Tibial artery (tissue), 4 donors: ENCODE measurements around the gene SRCIN1.

Source experiments
- DNase-seq, 2 donors: peaks; one replicate each; pipeline ENCODE4 v3.0.0-alpha.2; 2019
- H3K27ac ChIP-seq, 2 donors: fragments of 200-600 bp; sonication (generic) in 1 of 2; 1 replicate in 1 of 2; 2 replicates in 1 of 2; pipeline ENCODE4 v1.5.1; 2018 to 2019; ENCODE audit warnings: mild to moderate bottlenecking in 1 of 2
- H3K27me3 ChIP-seq, 2 donors: fragments of 200-600 bp; sonication (generic) in 1 of 2; one replicate each; pipeline versions ENCODE4 v1.5.1 to v1.6.0; 2016 to 2019
- H3K36me3 ChIP-seq, 3 donors: fragments of 200-600 bp; sonication (generic) in 2 of 3; one replicate each; pipeline ENCODE4 v1.5.1; 2016 to 2019; ENCODE audit warnings: mild to moderate bottlenecking in 2 of 3
- H3K4me1 ChIP-seq, 4 donors: fragments of 200-600 bp; sonication (generic) in 2 of 4; 1 replicate in 3 of 4; 2 replicates in 1 of 4; pipeline ENCODE4 v1.5.1; 2016 to 2019
- H3K4me3 ChIP-seq, 2 donors: fragments of 200-600 bp; sonication (generic) in 1 of 2; 1 replicate in 1 of 2; 2 replicates in 1 of 2; pipeline ENCODE4 v1.5.1; 2018 to 2019; ENCODE audit warnings: mild to moderate bottlenecking in 2 of 2
- H3K9me3 ChIP-seq, 3 donors: fragments of 200-600 bp; sonication (generic) in 1 of 3; one replicate each; pipeline ENCODE4 v1.5.1; 2016 to 2019
- CTCF ChIP-seq, 2 experiments: fragments of 200-600 bp in 1 of 2; fragments of 450-650 bp in 1 of 2; IDR thresholded peaks; one replicate each; pipeline ENCODE4 v1.5.1; 2017 to 2019; ENCODE audit warnings: antibody characterized with exemption in 2 of 2, mild to moderate bottlenecking in 1 of 2, moderate library complexity in 1 of 2
- intact Hi-C: fragments of 100-400 bp; cut with DNase I; formaldehyde crosslinking; loops from one replicate; pipeline ENCODE4 v1.15.0; 2023; ENCODE audit warnings: low total_unique reads

The SRCIN1 gene

GRCh38 chr17:38561416-38562214 lies 44.1 kb downstream of the SRCIN1 start:
- Histone ChIP-seq H3K27ac (no peak overlapping the region), H3K9me3 (no peaks in the 10 kb centered on the region), H3K4me1 (peaks cover 0 to 39% (median 28%) of the 10 kb centered on the region in 4 donors), H3K4me3 (no peak overlapping the region), H3K36me3 (no peaks in the 10 kb centered on the region), H3K27me3 (peaks cover 7 to 91% of the 10 kb centered on the region in 2 donors)
- intact Hi-C loops = no loop called here
- TF ChIP-seq CTCF (IDR thresholded peaks at IDR 0.05) = no peak
- no peak for DNase-seq

GRCh38 chr17:38560503-38561318 lies 45.0 kb downstream of the SRCIN1 start:
- H3K4me1 ChIP-seq = peaks cover 0 to 39% (median 28%) of the 10 kb centered on the region in 4 donors
- no peaks in the 10 kb centered on the region for H3K9me3 ChIP-seq
- intact Hi-C loops = no loop called here
- H3K27me3 ChIP-seq = peaks cover 7 to 89% of the 10 kb centered on the region in 2 donors
- H3K27ac ChIP-seq = no peak overlapping the region
- TF ChIP-seq CTCF (IDR thresholded peaks at IDR 0.05) = no peak
- H3K4me3 ChIP-seq = no peak overlapping the region
- no peaks in the 10 kb centered on the region for H3K36me3 ChIP-seq
- no peak for DNase-seq

GRCh38 chr17:38559880-38560230 lies 45.9 kb downstream of the SRCIN1 start:
- no peak for TF ChIP-seq CTCF (IDR thresholded peaks at IDR 0.05)
- no peaks in the 10 kb centered on the region for H3K36me3 ChIP-seq
- H3K4me1 ChIP-seq = peaks cover 0 to 39% (median 28%) of the 10 kb centered on the region in 4 donors
- intact Hi-C loops = loop anchor here (5.0 kb wide), 1 partner anchor 107 kb away; no protein-coding TSS in a partner anchor
- no peak overlapping the region for H3K27ac ChIP-seq
- DNase-seq = no peak
- no peaks in the 10 kb centered on the region for H3K9me3 ChIP-seq
- H3K4me3 ChIP-seq = no peak overlapping the region
- peaks cover 7 to 86% of the 10 kb centered on the region in 2 donors for H3K27me3 ChIP-seq

GRCh38 chr17:38559051-38559879 lies 46.5 kb downstream of the SRCIN1 start:
- H3K4me3 ChIP-seq = peak overlapping the region; percentile 38 to 52
- intact Hi-C loops = loop anchor here (5.0 kb wide), 1 partner anchor 108 kb away; no protein-coding TSS in a partner anchor
- no peaks in the 10 kb centered on the region for H3K9me3 ChIP-seq
- H3K4me1 ChIP-seq = peaks cover 0 to 39% (median 28%) of the 10 kb centered on the region in 4 donors
- H3K27me3 ChIP-seq = peaks cover 7 to 84% of the 10 kb centered on the region in 2 donors
- H3K27ac ChIP-seq = no peak overlapping the region
- no peaks in the 10 kb centered on the region for H3K36me3 ChIP-seq
- no peak for TF ChIP-seq CTCF (IDR thresholded peaks at IDR 0.05)
- peak; percentile 73 to 82 for DNase-seq

GRCh38 chr17:38558728-38559050 lies 47.1 kb downstream of the SRCIN1 start:
- intact Hi-C loops = loop anchor here (5.0 kb wide), 1 partner anchor 109 kb away; no protein-coding TSS in a partner anchor
- no peak for TF ChIP-seq CTCF (IDR thresholded peaks at IDR 0.05)
- Histone ChIP-seq H3K36me3 (no peaks in the 10 kb centered on the region), H3K27ac (no peak overlapping the region), H3K4me1 (peaks cover 0 to 39% (median 28%) of the 10 kb centered on the region in 4 donors), H3K4me3 (peak overlapping the region; percentile 38 to 52), H3K27me3 (peaks cover 7 to 84% of the 10 kb centered on the region in 2 donors), H3K9me3 (no peaks in the 10 kb centered on the region)
- no peak for DNase-seq
